Parathyroid adenoma (tissue), 2 donors: ENCODE results near the gene C2CD4D.

Source experiments
- H2AFZ ChIP-seq: fragments of 300-600 bp; sonication (generic); one replicate; pipeline ENCODE4 v1.7.0; 2017; ENCODE audit warnings: antibody characterized with exemption, mild to moderate bottlenecking
- H3K27ac ChIP-seq: fragments of 300-600 bp; sonication (generic); one replicate; pipeline ENCODE4 v1.7.0; 2017
- H3K27me3 ChIP-seq: fragments of 300-600 bp; sonication (generic); one replicate; pipeline ENCODE4 v1.7.0; 2017; ENCODE audit warnings: low read length; ENCODE audit not compliant: control insufficient read depth, insufficient read depth
- H3K36me3 ChIP-seq: fragments of 300-600 bp; sonication (generic); one replicate; pipeline ENCODE4 v1.7.0; 2017; ENCODE audit warnings: low read length; ENCODE audit not compliant: control insufficient read depth, insufficient read depth
- H3K4me1 ChIP-seq: fragments of 300-600 bp; sonication (generic); one replicate; pipeline ENCODE4 v1.7.0; 2017; ENCODE audit warnings: control low read depth
- H3K4me2 ChIP-seq: fragments of 300-600 bp; sonication (generic); one replicate; pipeline ENCODE4 v1.7.0; 2017; ENCODE audit warnings: low read length
- H3K4me3 ChIP-seq: fragments of 300-600 bp; sonication (generic); one replicate; pipeline ENCODE4 v1.7.0; 2017; ENCODE audit warnings: low read depth, low read length
- H3K79me2 ChIP-seq: fragments of 300-600 bp; sonication (generic); one replicate; pipeline ENCODE4 v1.7.0; 2017; ENCODE audit warnings: control low read depth
- H3K9ac ChIP-seq: fragments of 300-600 bp; sonication (generic); one replicate; pipeline ENCODE4 v1.7.0; 2017; ENCODE audit warnings: mild to moderate bottlenecking
- H3K9me3 ChIP-seq: fragments of 300-600 bp; sonication (generic); one replicate; pipeline ENCODE4 v1.7.0; 2017; ENCODE audit warnings: low read length; ENCODE audit not compliant: control insufficient read depth
- CTCF ChIP-seq: fragments of 300-600 bp; sonication (generic); IDR thresholded peaks from one replicate; pipeline ENCODE4 v1.7.0; 2017; ENCODE audit warnings: antibody characterized with exemption, mild to moderate bottlenecking
- donor health status: primary hyperparathyroidism.

The C2CD4D gene

GRCh38 chr1:151803164-151803563 is 36.5 kb downstream of the C2CD4D start:
- Histone ChIP-seq H3K9ac (no peak overlapping the region), H3K4me1 (peaks cover 7% of the 10 kb centered on the region), H2AFZ (no peak overlapping the region), H3K27ac (no peak overlapping the region), H3K9me3 (no peaks in the 10 kb centered on the region), H3K27me3 (no peaks in the 10 kb centered on the region), H3K4me2 (no peak overlapping the region), H3K36me3 (no peaks in the 10 kb centered on the region), H3K4me3 (no peak overlapping the region), H3K79me2 (no peaks in the 10 kb centered on the region)
- no peak for TF ChIP-seq CTCF

- no peaks in the 10 kb centered on the region for H3K27me3 ChIP-seq
Measured at GRCh38 chr1:151802372-151802771, 37.2 kb downstream of the C2CD4D start.

GRCh38 chr1:151801846-151802245 is 37.8 kb downstream of the C2CD4D start:
- Histone ChIP-seq H3K27ac (no peak overlapping the region), H2AFZ (no peak overlapping the region), H3K9ac (no peak overlapping the region), H3K4me3 (no peak overlapping the region), H3K36me3 (no peaks in the 10 kb centered on the region), H3K27me3 (no peaks in the 10 kb centered on the region), H3K4me2 (no peak overlapping the region), H3K9me3 (no peaks in the 10 kb centered on the region), H3K4me1 (peaks cover 7% of the 10 kb centered on the region), H3K79me2 (no peaks in the 10 kb centered on the region)
- no peak for TF ChIP-seq CTCF

More at GRCh38 chr1:151802372-151802771, 37.2 kb downstream of the C2CD4D start:
- H3K79me2 ChIP-seq: no peaks in the 10 kb centered on the region
- no peak overlapping the region for H2AFZ ChIP-seq
- no peak overlapping the region for H3K27ac ChIP-seq
- no peak overlapping the region for H3K9ac ChIP-seq
- H3K4me2 ChIP-seq: no peak overlapping the region
- H3K4me1 ChIP-seq: peaks cover 7% of the 10 kb centered on the region
- H3K36me3 ChIP-seq: no peaks in the 10 kb centered on the region
- H3K9me3 ChIP-seq: no peaks in the 10 kb centered on the region
- TF ChIP-seq CTCF: no peak
- no peak overlapping the region for H3K4me3 ChIP-seq

GRCh38 chr1:151801310-151801820 is 38.3 kb downstream of the C2CD4D start:
- H3K4me2 ChIP-seq: no peak overlapping the region
- H3K36me3 ChIP-seq: no peaks in the 10 kb centered on the region
- peaks cover 7% of the 10 kb centered on the region for H3K4me1 ChIP-seq
- no peak overlapping the region for H3K27ac ChIP-seq
- no peak overlapping the region for H3K9ac ChIP-seq
- no peaks in the 10 kb centered on the region for H3K79me2 ChIP-seq
- H3K4me3 ChIP-seq: no peak overlapping the region
- H3K9me3 ChIP-seq: no peaks in the 10 kb centered on the region
- H2AFZ ChIP-seq: no peak overlapping the region
- no peaks in the 10 kb centered on the region for H3K27me3 ChIP-seq
- no peak for TF ChIP-seq CTCF

GRCh38 chr1:151800830-151801229 is 38.8 kb downstream of the C2CD4D start:
- no peak overlapping the region for H3K4me2 ChIP-seq
- H2AFZ ChIP-seq: no peak overlapping the region
- no peaks in the 10 kb centered on the region for H3K79me2 ChIP-seq
- TF ChIP-seq CTCF: no peak
- peaks cover 7% of the 10 kb centered on the region for H3K4me1 ChIP-seq
- no peaks in the 10 kb centered on the region for H3K27me3 ChIP-seq
- no peak overlapping the region for H3K4me3 ChIP-seq
- H3K9me3 ChIP-seq: no peaks in the 10 kb centered on the region
- H3K27ac ChIP-seq: no peak overlapping the region
- no peak overlapping the region for H3K9ac ChIP-seq
- no peaks in the 10 kb centered on the region for H3K36me3 ChIP-seq
